Right lobe of liver (tissue), 4 donors: ENCODE results near the gene CCDC197.

Source experiments
- POLR2A ChIP-seq: fragments of 450-650 bp; IDR thresholded peaks from one replicate; pipeline ENCODE4 v1.6.1; 2017; ENCODE audit warnings: antibody characterized with exemption, mild to moderate bottlenecking
- TF ChIP-seq, protein P1 (sequence below), 4 donors: fragments of 200-600 bp in 3 of 4; fragments of 450-650 bp in 1 of 4; IDR thresholded peaks; one replicate each; pipeline versions ENCODE4 v1.5.1 to v1.8.0; 2016 to 2022; ENCODE audit warnings: antibody characterized with exemption in 4 of 4, mild to moderate bottlenecking in 2 of 4
- donor health status: DM: no; HTN: no; CAD: no.
- donor health status: DM: no; HTN: no; CAD: no.
- donor health status: DM: no; HTN: yes; CAD: no.

DNA sequence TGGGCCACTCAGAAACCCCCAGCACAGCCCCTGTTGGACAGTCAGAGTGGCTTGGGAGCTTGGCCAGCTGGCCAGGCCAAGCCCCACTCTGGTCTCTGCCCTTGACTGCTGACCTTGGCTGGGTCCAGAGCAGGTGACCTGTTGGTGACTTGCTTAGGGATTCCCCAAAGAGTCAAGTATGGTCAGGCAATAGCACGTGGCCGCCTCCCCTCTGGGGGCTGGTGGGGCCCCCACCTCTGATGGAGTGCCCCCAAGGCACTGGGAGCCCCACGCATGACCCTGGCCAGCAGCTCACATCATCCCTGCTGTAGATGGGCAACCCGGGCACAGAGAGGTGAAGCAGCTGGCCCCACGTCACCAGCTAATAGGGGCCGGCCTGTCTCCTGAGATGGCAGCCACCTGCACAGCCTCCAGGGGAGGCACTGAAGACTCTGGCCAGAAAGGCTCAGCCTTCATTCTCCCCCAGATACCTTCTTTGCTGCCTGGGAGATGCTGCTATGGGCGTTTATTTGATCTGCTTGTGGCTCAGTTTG is 1.8 kb downstream of the CCDC197 start:
- TF ChIP-seq POLR2A: no peak
- TF ChIP-seq, protein P1, sequence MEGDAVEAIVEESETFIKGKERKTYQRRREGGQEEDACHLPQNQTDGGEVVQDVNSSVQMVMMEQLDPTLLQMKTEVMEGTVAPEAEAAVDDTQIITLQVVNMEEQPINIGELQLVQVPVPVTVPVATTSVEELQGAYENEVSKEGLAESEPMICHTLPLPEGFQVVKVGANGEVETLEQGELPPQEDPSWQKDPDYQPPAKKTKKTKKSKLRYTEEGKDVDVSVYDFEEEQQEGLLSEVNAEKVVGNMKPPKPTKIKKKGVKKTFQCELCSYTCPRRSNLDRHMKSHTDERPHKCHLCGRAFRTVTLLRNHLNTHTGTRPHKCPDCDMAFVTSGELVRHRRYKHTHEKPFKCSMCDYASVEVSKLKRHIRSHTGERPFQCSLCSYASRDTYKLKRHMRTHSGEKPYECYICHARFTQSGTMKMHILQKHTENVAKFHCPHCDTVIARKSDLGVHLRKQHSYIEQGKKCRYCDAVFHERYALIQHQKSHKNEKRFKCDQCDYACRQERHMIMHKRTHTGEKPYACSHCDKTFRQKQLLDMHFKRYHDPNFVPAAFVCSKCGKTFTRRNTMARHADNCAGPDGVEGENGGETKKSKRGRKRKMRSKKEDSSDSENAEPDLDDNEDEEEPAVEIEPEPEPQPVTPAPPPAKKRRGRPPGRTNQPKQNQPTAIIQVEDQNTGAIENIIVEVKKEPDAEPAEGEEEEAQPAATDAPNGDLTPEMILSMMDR (IDR thresholded peaks at IDR 0.05): no peak
